Progenitor cell of endocrine pancreas (in vitro differentiated cells): ENCODE results near the gene PTPRD. TPM values are rescaled to one million over a fixed set of nuclear protein-coding genes. Genes with fewer than 3 reads are reported as not detected.

Experiments used
- DNase-seq: peaks from one replicate; pipeline ENCODE4 v3.0.0; 2021; ENCODE audit warnings: low spot score; ENCODE audit not compliant: unreplicated experiment
- H3K27ac Mint-ChIP-seq: 2 replicates; pipeline ENCODE4 v1.8.0; 2021; ENCODE audit warnings: mild to moderate bottlenecking, moderate library complexity, mixed read lengths
- H3K27me3 Mint-ChIP-seq: 2 replicates; pipeline ENCODE4 v1.8.0; 2021; ENCODE audit warnings: mixed read lengths
- H3K36me3 Mint-ChIP-seq: 2 replicates; pipeline ENCODE4 v1.8.0; 2022; ENCODE audit warnings: mixed read lengths; ENCODE audit not compliant: insufficient read depth
- H3K4me1 Mint-ChIP-seq: 2 replicates; pipeline ENCODE4 v1.8.0; 2021; ENCODE audit warnings: low read depth, mixed read lengths
- H3K4me3 Mint-ChIP-seq: 2 replicates; pipeline ENCODE4 v1.8.0; 2021; ENCODE audit warnings: low read depth, mild to moderate bottlenecking, moderate library complexity, mixed read lengths
- H3K9me3 Mint-ChIP-seq: 2 replicates; pipeline ENCODE4 v1.8.0; 2021; ENCODE audit warnings: low read depth, mixed read lengths
- long read RNA-seq: library from polyadenylated mRNA; unstranded; transcript quantifications from one replicate; pipeline ENCODE4 v2.0.0, GENCODE V29; 2020
- total RNA-seq: library from RNA; stranded (reverse); gene quantifications from 2 replicates; pipeline ENCODE4 v1.2.1, GENCODE V29; 2021
- TF ChIP-seq, protein P1 (sequence below): fragments of 200-600 bp; sonication (generic); IDR thresholded peaks from one replicate; pipeline ENCODE4 v1.5.0; 2021; ENCODE audit warnings: antibody characterized with exemption, mild to moderate bottlenecking; ENCODE audit not compliant: unreplicated experiment

PTPRD gene
- 115 and 124 TPM in 2 replicates for total RNA-seq
- long read RNA-seq, partial matches to known transcripts: 19 of 33 reads
- long read RNA-seq, other reads (novel, unspliced or antisense): 14 of 33 reads

DNA sequence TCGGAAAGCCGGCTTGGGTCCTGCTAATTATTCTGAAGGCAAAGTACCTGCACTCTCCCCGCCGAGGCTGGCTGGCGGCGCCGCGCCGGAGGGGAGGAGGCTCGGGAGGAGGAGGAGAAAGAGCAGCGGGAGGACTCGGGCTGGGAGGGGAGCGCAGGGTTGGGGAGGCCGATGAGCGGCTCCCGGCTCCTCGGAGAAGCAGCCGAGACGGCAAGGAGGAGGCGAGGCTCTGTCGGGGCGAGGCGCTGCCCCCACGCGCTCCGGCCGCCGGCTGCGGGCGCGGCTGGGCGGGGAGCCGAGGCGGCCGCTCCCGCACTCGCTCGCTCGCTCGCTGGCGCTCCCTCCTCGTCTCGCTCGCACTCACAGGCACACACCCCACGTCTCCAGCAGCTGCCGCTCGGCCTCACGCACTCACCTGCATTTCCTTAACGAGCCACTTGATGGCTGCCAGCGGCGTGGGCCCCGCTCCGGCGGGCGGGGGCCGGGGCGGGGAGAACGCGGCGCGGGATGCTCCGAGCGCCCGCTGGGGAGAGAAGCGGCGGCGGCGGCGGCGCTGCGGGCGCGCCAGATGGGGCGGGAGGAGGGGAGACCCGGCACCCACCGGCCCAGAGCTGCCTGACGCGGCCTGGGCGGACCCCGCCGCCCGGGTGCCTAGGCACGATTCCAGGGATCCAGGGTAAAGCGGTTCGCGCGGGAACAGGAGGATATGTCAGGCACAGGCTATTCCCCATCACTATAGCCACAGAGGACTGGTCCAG, at the start of gene PTPRD:
PTPRD (minus strand) TSS at position 362 of the 758 bp plus-strand sequence.
- peak; percentile 59 for DNase-seq
- TF ChIP-seq, protein P1, sequence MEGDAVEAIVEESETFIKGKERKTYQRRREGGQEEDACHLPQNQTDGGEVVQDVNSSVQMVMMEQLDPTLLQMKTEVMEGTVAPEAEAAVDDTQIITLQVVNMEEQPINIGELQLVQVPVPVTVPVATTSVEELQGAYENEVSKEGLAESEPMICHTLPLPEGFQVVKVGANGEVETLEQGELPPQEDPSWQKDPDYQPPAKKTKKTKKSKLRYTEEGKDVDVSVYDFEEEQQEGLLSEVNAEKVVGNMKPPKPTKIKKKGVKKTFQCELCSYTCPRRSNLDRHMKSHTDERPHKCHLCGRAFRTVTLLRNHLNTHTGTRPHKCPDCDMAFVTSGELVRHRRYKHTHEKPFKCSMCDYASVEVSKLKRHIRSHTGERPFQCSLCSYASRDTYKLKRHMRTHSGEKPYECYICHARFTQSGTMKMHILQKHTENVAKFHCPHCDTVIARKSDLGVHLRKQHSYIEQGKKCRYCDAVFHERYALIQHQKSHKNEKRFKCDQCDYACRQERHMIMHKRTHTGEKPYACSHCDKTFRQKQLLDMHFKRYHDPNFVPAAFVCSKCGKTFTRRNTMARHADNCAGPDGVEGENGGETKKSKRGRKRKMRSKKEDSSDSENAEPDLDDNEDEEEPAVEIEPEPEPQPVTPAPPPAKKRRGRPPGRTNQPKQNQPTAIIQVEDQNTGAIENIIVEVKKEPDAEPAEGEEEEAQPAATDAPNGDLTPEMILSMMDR: peak; percentile 67
- H3K9me3 Mint-ChIP-seq: no peaks in the 10 kb centered on the region
- no peaks in the 10 kb centered on the region for H3K36me3 Mint-ChIP-seq
- H3K4me1 Mint-ChIP-seq: peaks cover 1% of the 10 kb centered on the region
- peaks cover 70% of the 10 kb centered on the region for H3K27me3 Mint-ChIP-seq
- H3K27ac Mint-ChIP-seq: peak within 1 kb of the TSS; percentile 29
- H3K4me3 Mint-ChIP-seq: peak within 1 kb of the TSS; percentile 74

DNA sequence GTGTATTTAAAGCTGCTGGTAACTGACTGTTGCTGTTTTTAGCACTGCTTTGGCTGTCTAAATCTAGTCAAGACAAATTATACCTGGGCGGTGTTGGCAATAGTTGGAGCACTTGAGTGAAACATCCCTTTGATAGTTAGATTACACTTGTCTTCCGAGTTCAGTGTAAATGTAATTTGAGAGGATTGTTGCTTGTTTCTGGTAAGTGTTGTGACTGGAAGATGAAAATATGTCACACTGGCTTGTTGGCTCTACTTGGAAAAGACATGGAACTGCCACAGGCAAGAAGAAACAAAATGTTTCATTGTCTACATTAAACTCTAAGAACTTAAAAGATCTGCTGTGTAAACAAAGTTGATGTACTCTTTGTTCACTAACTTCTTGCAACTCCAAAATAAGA, 49.2 kb upstream of the PTPRD start:
- Mint-ChIP-seq H3K4me3 (no peak overlapping the region), H3K9me3 (no peaks in the 10 kb centered on the region), H3K27me3 (no peaks in the 10 kb centered on the region)

GRCh38 chr9:10661376-10661775, 48.6 kb upstream of the PTPRD start:
- no peaks in the 10 kb centered on the region for H3K27me3 Mint-ChIP-seq
- no peak overlapping the region for H3K4me3 Mint-ChIP-seq
- no peaks in the 10 kb centered on the region for H3K36me3 Mint-ChIP-seq
- no peaks in the 10 kb centered on the region for H3K9me3 Mint-ChIP-seq
- DNase-seq: no peak
- no peak overlapping the region for H3K27ac Mint-ChIP-seq
- no peaks in the 10 kb centered on the region for H3K4me1 Mint-ChIP-seq
- TF ChIP-seq, protein P1: no peak

More for the DNA sequence above, 49.2 kb upstream of the PTPRD start:
- TF ChIP-seq, protein P1: no peak
- H3K27ac Mint-ChIP-seq: no peak overlapping the region
- DNase-seq: no peak
- no peaks in the 10 kb centered on the region for H3K4me1 Mint-ChIP-seq
- H3K36me3 Mint-ChIP-seq: no peaks in the 10 kb centered on the region

DNA sequence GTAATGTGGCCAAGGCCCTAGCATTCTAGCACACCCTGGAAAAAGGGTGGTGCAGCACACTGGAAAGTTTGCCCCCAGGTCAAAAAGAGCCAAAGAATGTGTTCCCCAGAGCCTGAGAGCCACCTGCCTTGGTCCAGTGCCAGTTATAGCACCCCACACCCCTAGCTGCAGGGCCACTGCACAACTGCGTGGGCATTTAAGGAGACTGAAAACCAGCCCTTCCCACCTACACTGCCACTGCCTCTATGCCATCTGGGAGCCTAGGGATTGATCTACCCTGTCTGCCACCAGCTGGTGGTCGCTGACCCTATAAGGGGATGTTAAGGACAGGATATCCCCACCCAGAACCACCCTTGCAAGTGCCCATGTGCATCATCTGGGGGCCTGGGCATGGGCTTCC, 38.2 kb upstream of the PTPRD start:
- TF ChIP-seq, protein P1: no peak
- Mint-ChIP-seq H3K4me3 (no peak overlapping the region), H3K9me3 (peaks cover 14% of the 10 kb centered on the region), H3K27me3 (no peaks in the 10 kb centered on the region), H3K27ac (no peak overlapping the region), H3K4me1 (no peaks in the 10 kb centered on the region), H3K36me3 (no peaks in the 10 kb centered on the region)
- no peak for DNase-seq

- Mint-ChIP-seq H3K9me3 (peaks cover 14% of the 10 kb centered on the region), H3K4me3 (no peak overlapping the region), H3K27ac (no peak overlapping the region), H3K4me1 (no peaks in the 10 kb centered on the region), H3K27me3 (no peaks in the 10 kb centered on the region), H3K36me3 (no peaks in the 10 kb centered on the region)
- TF ChIP-seq, protein P1: no peak
- DNase-seq: no peak
These were observed 36.3 kb upstream of the PTPRD start for GRCh38 chr9:10649076-10649475.
